ENCODE results near the gene PRAMEF33.
"Not testable (repeated sequence)": the region's sequence is repeated elsewhere in the genome, so short reads cannot be mapped to it uniquely, and the experiment has no call there.

Gene PRAMEF33

GRCh38 chr1:13303239-13303638 is at the start of gene PRAMEF33:
Gene PRAMEF33 (plus strand): TSS chr1:13303539. CDS start chr1:13305955, 2,416 bp downstream.
- DNase-seq (ENCODE audit: low read depth); H3K4me3 ChIP-seq (ENCODE audit: low read length): not testable (repeated sequence)

GRCh38 chr1:13253898-13254297 is 49.4 kb upstream of the PRAMEF33 start, which contains the start of gene PRAMEF5:
Gene PRAMEF5 (plus strand): TSS chr1:13254198. CDS start chr1:13259269, 5,071 bp downstream.
- not testable (repeated sequence) for H3K4me3 ChIP-seq (ENCODE audit: low read length); DNase-seq (ENCODE audit: low read depth)

GRCh38 chr1:13265124-13265523 is 38.2 kb upstream of the PRAMEF33 start:
- not testable (repeated sequence) for H3K4me3 ChIP-seq (ENCODE audit: low read length)

GRCh38 chr1:13277016-13277415 is 26.3 kb upstream of the PRAMEF33 start:
- DNase-seq (ENCODE audit: low read depth), result not testable (repeated sequence)

More at GRCh38 chr1:13265124-13265523, 38.2 kb upstream of the PRAMEF33 start:
- not testable (repeated sequence) for DNase-seq (ENCODE audit: low read depth)

GRCh38 chr1:13279617-13280016 is 23.7 kb upstream of the PRAMEF33 start:
- H3K4me3 ChIP-seq (ENCODE audit: low read length); DNase-seq (ENCODE audit: low read depth): not testable (repeated sequence)

More at GRCh38 chr1:13277016-13277415, 26.3 kb upstream of the PRAMEF33 start:
- H3K4me3 ChIP-seq (ENCODE audit: low read length), result not testable (repeated sequence)

GRCh38 chr1:13285037-13285436 is 18.3 kb upstream of the PRAMEF33 start, which contains the start of gene PRAMEF8:
Gene PRAMEF8 (minus strand): TSS chr1:13285137. CDS start chr1:13284091, 1,046 bp downstream.
- not testable (repeated sequence) for DNase-seq (ENCODE audit: low read depth); H3K4me3 ChIP-seq (ENCODE audit: low read length)

- DNase-seq (ENCODE audit: low read depth); H3K4me3 ChIP-seq (ENCODE audit: low read length): not testable (repeated sequence)
Observed at GRCh38 chr1:13289030-13289429, 14.3 kb upstream of the PRAMEF33 start.

- DNase-seq (ENCODE audit: low read depth); H3K4me3 ChIP-seq (ENCODE audit: low read length): not testable (repeated sequence)
Observed at GRCh38 chr1:13297216-13297931, 6.0 kb upstream of the PRAMEF33 start.

GRCh38 chr1:13298699-13299098 is 4.6 kb upstream of the PRAMEF33 start:
- DNase-seq (ENCODE audit: low read depth); H3K4me3 ChIP-seq (ENCODE audit: low read length): not testable (repeated sequence)

GRCh38 chr1:13302197-13302596 is 1.1 kb upstream of the PRAMEF33 start:
- not testable (repeated sequence) for DNase-seq (ENCODE audit: low read depth); H3K4me3 ChIP-seq (ENCODE audit: low read length)

GRCh38 chr1:13315281-13315680 is 11.9 kb downstream of the PRAMEF33 start, which contains the start of gene PRAMEF15:
Gene PRAMEF15 (plus strand): TSS chr1:13315581. CDS start chr1:13318408, 2,827 bp downstream.
- not testable (repeated sequence) for DNase-seq (ENCODE audit: low read depth); H3K4me3 ChIP-seq (ENCODE audit: low read length)

GRCh38 chr1:13342496-13342895 is 39.2 kb downstream of the PRAMEF33 start:
- not testable (repeated sequence) for H3K4me3 ChIP-seq (ENCODE audit: low read length); DNase-seq (ENCODE audit: low read depth)

GRCh38 chr1:13347034-13347433 is 43.7 kb downstream of the PRAMEF33 start, which contains the start of gene PRAMEF14:
Gene PRAMEF14 (minus strand): TSS chr1:13347134. CDS start chr1:13345314, 1,820 bp downstream.
- DNase-seq (ENCODE audit: low read depth); H3K4me3 ChIP-seq (ENCODE audit: low read length): not testable (repeated sequence)

GRCh38 chr1:13353476-13353875 is 50.1 kb downstream of the PRAMEF33 start:
- DNase-seq (ENCODE audit: low read depth); H3K4me3 ChIP-seq (ENCODE audit: low read length): not testable (repeated sequence)

GRCh38 chr1:13354475-13354874 is 51.1 kb downstream of the PRAMEF33 start:
- not testable (repeated sequence) for H3K4me3 ChIP-seq (ENCODE audit: low read length); DNase-seq (ENCODE audit: low read depth)
